ENCODE measurements around the gene STXBP5L.
"Not testable (repeated sequence)": the region's sequence is repeated elsewhere in the genome, so short reads cannot be mapped to it uniquely, and the experiment has no call there.

STXBP5L gene

GRCh38 chr3:120908030-120908794 is at the start of gene STXBP5L:
Gene STXBP5L, plus strand, starts transcription at chr3:120908205. Its CDS starts 1,374 bp downstream, at chr3:120909579.
- peak; percentile 74 for DNase-seq (ENCODE audit: low read depth)

- DNase-seq (ENCODE audit: low read depth), result no peak
These were observed 49.5 kb upstream of the STXBP5L start for GRCh38 chr3:120858521-120858920.

- no peak for DNase-seq (ENCODE audit: low read depth)
These were observed 43.5 kb upstream of the STXBP5L start for GRCh38 chr3:120864541-120864940.

GRCh38 chr3:120875507-120875906 is 32.5 kb upstream of the STXBP5L start:
- DNase-seq (ENCODE audit: low read depth), result no peak

- peak; percentile 4 for DNase-seq (ENCODE audit: low read depth)
These were observed 32.0 kb upstream of the STXBP5L start for GRCh38 chr3:120875989-120876388.

- no peak for DNase-seq (ENCODE audit: low read depth)
These were observed 28.6 kb upstream of the STXBP5L start for GRCh38 chr3:120879411-120879810.

GRCh38 chr3:120892921-120893320 is 15.1 kb upstream of the STXBP5L start:
- no peak for DNase-seq (ENCODE audit: low read depth)

- DNase-seq (ENCODE audit: low read depth), result peak; percentile 62
These were observed 13.5 kb upstream of the STXBP5L start for GRCh38 chr3:120894316-120895057.

GRCh38 chr3:120901716-120902115 is 6.3 kb upstream of the STXBP5L start:
- DNase-seq (ENCODE audit: low read depth), result not testable (repeated sequence)

GRCh38 chr3:120903221-120903620 is 4.8 kb upstream of the STXBP5L start:
- DNase-seq (ENCODE audit: low read depth), result no peak

- DNase-seq (ENCODE audit: low read depth), result no peak
These were observed 361 bp upstream of the STXBP5L start for GRCh38 chr3:120907659-120908029.

- no peak for DNase-seq (ENCODE audit: low read depth)
These were observed 993 bp downstream of the STXBP5L start for GRCh38 chr3:120908795-120909601.

GRCh38 chr3:120909602-120909878 is 1.5 kb downstream of the STXBP5L start:
- DNase-seq (ENCODE audit: low read depth), result no peak

- no peak for DNase-seq (ENCODE audit: low read depth)
These were observed 18.1 kb downstream of the STXBP5L start for GRCh38 chr3:120926146-120926545.

GRCh38 chr3:120928991-120929390 is 21.0 kb downstream of the STXBP5L start:
- peak; percentile 3 for DNase-seq (ENCODE audit: low read depth)

GRCh38 chr3:120931593-120931992 is 23.6 kb downstream of the STXBP5L start:
- no peak for DNase-seq (ENCODE audit: low read depth)

- no peak for DNase-seq (ENCODE audit: low read depth)
These were observed 48.1 kb downstream of the STXBP5L start for GRCh38 chr3:120956143-120956542.

GRCh38 chr3:120982608-120983320 is 74.8 kb downstream of the STXBP5L start:
- DNase-seq (ENCODE audit: low read depth), result no peak

- no peak for DNase-seq (ENCODE audit: low read depth)
These were observed 75.3 kb downstream of the STXBP5L start for GRCh38 chr3:120983321-120983665.

- DNase-seq (ENCODE audit: low read depth), result no peak
These were observed 75.8 kb downstream of the STXBP5L start for GRCh38 chr3:120983841-120984240.

- no peak for DNase-seq (ENCODE audit: low read depth)
These were observed 77.2 kb downstream of the STXBP5L start for GRCh38 chr3:120985242-120985641.

GRCh38 chr3:120988994-120989393 is 81.0 kb downstream of the STXBP5L start:
- no peak for DNase-seq (ENCODE audit: low read depth)

Data from EH (cell line).